ENCODE data around the gene GAA.
"Not testable (repeated sequence)": the region's sequence is repeated elsewhere in the genome, so short reads cannot be mapped to it uniquely, and the experiment has no call there.

The GAA gene

GRCh38 chr17:80147035-80147822, 45.8 kb downstream of the GAA start, which contains the start of gene EIF4A3:
Gene EIF4A3 (minus strand): TSS chr17:80147128. CDS start chr17:80146961, 167 bp downstream.
- peak; percentile 98 for DNase-seq

GRCh38 chr17:80151333-80151732, 50.0 kb downstream of the GAA start:
- DNase-seq = no peak

GRCh38 chr17:80152081-80152702, 50.8 kb downstream of the GAA start:
- no peak for DNase-seq

GRCh38 chr17:80153004-80153403, 51.6 kb downstream of the GAA start:
- DNase-seq = no peak

- DNase-seq = no peak
Measured at GRCh38 chr17:80154166-80154565, 52.8 kb downstream of the GAA start.

GRCh38 chr17:80155600-80155999, 54.2 kb downstream of the GAA start:
- DNase-seq = not testable (repeated sequence)

- no peak for DNase-seq
Measured at GRCh38 chr17:80158846-80159245, 57.5 kb downstream of the GAA start.

- DNase-seq = no peak
Measured at GRCh38 chr17:80160536-80160935, 59.2 kb downstream of the GAA start.

GRCh38 chr17:80163336-80163735, 62.0 kb downstream of the GAA start:
- DNase-seq = no peak

- DNase-seq = no peak
Measured at GRCh38 chr17:80164185-80164584, 62.8 kb downstream of the GAA start.

GRCh38 chr17:80166446-80166845, 65.1 kb downstream of the GAA start:
- DNase-seq = no peak

- DNase-seq = no peak
Measured at GRCh38 chr17:80168371-80168770, 67.0 kb downstream of the GAA start.

- DNase-seq = no peak
Measured at GRCh38 chr17:80169107-80169506, 67.7 kb downstream of the GAA start.

Measured in right hindlimb (tissue), 1 donor.